HG03439 (cell line): ENCODE measurements around the gene ADNP.

Experiments used
- ATAC-seq: cut with Tn5 transposase; IDR thresholded peaks from one replicate; pipeline ENCODE4 v1.9.1; 2021; ENCODE audit warnings: mild to moderate bottlenecking, moderate library complexity; ENCODE audit not compliant: unreplicated experiment

ADNP gene

DNA sequence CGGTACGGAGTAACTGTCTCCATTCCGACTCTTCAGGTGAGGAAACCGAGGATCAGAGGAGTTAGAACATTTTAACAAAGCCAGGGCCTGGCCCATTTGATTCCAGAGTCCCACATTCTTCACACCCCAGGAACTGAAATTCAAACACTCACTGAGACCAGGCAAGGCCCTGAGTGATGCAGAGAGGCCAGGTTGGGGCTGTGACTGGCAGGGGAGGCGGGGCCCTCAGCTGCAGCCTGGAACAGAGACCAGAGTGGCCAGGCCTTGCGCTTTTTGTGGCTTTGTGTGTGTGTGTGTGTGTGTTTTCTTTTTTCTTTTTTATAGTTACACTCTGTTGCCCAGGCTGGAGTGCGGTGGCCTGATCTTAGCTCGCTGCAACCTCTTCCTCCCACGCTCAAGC is 79.2 kb downstream of the ADNP start:
- no peak for ATAC-seq

DNA sequence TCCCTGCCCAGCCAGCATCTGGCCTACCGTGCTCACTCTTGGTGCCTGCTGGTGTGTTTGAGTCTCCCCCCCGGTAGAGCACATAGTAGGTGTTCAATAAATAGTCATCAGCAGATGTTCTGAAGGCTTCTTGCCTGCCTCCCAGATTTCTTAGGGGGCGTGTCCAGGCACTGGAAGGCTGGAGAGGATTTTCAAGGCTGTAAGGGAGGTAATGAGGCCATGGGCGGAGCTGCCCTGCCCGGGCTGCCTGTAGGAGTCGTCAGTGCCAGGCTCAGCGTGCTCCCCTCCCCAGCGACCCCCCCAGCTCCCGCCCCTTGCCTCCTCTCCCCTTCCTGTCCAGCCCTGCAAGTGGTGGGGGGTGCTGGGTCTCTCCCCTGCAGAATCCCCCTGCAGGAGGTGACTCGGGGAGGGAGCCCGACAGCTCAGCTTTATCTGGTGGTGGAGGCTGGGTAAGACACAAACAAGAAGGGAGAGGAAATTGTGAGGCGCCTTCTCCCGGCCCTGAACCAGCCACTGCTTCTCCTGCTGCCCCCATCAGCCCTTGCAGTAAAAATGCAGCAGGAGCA is 80.4 kb downstream of the ADNP start:
- ATAC-seq = no peak

DNA sequence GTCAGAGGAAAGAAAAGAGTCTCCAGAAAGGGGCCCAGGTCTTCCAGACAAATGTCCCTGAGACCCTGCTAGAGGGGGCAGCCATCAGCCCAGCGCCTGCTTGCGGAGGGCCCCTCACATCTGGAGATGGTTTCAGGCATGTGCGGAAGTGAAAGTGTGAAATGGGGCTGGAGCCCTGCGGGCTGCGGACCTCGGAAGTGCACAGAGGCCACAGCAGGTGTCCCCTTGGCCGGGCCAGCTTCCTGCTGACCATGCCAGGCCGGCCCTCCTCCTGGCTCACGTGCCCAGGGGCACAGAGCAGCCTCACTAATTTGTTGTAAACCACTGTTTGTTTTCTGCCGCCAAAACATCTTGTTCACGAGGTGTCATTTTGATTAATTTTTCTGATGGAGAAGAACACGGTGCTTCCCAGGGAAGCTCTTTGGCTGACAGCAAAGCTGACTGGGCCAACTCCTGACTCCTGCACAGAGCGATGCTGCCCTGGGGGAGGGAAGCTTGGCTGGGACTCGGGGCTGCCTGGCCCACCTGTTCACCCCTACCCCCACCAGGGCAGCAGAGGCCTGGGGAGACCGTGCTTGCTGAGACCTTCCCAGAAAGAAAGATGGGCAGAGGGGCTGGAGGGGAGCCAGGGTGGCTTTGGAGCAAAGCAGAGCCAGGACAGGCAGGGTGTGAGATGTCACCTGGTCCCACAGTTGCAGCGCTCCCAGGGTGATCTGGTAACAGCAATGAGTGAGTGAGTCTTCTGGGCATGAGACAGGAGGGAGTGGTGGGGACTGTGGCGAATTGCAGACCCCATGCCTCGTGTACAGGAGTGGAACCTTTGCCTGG is 82.2 kb downstream of the ADNP start:
- no peak for ATAC-seq

DNA sequence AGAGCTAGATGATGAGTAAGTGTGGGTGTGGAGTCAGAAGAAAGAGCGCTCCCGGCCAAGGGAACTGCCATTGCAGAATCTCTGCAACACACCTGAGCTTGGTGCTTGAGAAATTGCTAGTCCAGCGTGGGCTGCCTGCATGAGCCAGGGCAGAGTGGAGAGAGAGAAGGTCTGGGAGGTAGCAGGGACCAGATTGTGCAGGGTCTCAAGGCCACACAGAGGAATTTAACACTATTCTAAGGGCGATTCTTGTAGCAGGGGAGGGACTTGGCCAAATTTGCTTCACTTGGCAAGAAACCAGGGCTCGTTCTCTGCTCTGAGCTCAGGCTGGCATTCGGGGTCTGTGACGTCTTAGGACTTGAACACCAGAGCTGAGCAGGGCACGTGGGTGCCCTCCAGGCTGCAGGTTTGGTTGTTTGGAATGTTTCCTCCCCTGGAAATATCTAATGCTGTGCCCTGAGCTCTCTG is 82.9 kb downstream of the ADNP start:
- ATAC-seq = no peak

DNA sequence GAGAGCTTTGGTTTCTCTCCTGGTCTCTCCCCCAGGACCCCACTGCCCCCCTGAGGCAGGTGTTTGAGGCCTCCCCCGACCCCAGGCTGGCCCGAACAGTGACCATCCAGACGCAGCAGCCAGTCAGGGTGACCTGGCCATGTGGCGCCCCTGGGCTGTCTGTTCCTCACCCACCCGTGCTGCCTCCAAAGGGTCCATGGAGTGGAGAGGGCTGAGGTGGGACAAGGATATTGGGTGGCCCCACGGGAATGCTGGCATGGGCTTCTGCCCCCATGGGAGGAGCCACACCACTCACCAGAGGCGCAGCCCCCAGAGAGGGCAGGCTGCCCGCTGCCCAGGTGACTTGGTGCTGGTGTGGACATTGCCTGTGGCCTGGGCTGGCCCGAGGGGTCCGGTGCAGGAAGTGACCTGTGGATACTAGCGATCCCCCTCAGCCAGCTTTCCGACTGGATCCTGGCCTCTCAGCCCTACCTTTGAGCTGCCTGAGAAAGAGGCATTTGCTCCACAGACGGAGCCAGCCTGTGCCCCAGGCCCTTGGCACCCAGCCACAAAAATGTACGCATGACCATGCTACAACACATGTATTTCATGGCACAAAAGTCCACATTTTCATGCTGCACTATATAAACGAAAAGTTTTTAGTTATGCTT is 85.5 kb downstream of the ADNP start:
- no peak for ATAC-seq

DNA sequence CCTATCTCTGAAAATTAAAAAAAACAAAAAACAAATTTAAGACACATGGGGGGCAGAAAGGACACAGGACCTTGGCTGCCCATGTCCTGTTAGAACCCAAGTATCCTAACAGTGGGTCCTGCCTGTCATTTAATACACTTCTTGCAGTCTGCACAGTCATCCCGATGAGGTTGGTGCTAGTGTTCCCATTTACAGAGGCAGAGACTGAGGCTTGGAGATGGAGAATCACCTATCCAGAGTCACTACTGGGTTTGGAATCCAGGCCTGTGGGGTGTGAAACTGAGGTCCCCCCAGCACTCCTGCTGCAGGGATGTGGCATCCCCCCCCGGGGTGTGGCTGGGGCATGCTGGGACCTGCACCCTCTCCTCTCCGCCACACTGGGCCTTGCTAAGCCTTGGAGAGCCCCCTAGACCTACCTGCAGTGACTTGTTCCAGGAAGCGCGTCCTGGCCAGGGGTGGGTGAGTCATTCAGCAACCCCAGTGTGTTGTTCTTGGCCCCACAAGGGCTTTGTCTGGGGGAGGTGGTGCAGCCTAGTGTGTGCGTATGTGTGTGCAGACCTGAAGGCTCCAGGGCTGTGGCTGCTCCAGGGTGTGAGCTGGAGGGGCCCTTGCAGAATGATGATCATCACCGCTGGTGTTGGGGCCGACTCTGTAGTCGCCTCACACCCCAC is 86.7 kb downstream of the ADNP start:
- peak; percentile 93 for ATAC-seq

DNA sequence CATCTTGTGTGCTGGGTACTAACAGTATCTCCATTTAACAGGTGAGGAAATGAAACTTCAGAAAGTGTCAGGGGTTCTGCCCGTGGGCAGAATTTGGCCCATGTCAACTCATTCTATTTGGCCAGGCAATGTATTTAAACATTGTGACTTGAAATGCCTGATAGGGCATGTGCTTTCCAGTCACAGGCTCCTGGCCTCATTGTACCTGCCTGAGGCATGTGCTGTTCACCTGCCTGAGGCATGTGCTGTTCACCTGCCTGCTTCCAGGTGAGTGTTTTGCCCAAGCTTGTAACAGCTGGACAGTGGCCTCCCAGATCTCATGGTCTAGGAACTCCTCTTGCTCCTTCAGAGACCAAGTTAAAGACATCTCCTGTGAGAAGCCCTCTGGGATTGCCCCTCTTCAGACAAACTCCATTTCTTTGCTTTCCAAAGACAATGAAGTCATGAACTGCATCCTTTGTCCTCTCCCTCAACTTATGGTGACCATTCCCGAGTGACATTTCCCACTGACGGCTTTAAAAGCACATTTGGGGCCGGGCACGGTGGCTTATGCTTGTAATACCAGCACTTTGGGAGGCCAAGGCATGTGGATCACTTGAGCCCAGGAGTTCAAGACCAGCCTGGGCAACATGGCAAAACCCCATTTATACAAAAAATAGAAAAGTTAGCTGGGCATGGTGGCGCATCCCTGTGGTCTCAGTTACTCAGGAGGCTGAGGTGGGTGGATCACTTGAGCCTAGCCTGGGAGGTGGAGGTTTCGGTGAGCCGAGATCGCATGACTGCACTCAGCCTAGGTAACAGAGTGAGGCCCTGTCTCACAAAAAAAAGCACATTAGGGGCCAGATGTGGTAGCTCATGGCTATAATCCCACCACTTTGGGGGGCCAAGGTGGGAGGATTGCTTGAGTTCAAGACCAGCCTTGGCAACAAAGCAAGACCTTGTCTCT is 87.6 kb downstream of the ADNP start:
- no peak for ATAC-seq

DNA sequence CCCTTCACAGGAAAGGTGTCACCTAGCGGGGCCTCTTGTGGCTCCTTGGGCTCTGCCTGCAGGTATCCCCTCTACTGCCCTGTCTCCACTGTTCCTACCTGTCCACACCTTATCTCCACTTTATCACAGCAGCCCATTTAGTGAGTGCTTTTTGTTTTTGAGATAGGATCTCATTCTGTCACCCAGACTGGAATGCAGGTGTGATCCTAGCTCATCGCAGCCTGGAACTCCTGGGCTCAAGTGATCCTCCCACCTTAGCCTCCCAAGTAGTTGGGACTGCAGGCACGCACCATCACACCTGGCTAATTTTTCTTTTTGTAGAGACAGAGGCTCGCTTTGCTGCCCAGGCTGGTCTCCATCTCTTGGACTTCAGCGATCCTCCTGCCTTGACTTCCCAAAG is 88.4 kb downstream of the ADNP start:
- ATAC-seq = no peak
